Stimulated activated CD4-positive, alpha-beta T cell treated with anti-CD3 and anti-CD28 coated beads, Interleukin-1b, Interleukin-23, amount 100 ng/mL, for 4 hours (primary cell): ENCODE results near the gene EFNA3.

Experiments
- DNase-seq, 2 donors: peaks; one replicate each; pipeline ENCODE4 v3.0.0-alpha.2; 2020; ENCODE audit warnings: low read depth in 2 of 2

EFNA3 gene, protein sequence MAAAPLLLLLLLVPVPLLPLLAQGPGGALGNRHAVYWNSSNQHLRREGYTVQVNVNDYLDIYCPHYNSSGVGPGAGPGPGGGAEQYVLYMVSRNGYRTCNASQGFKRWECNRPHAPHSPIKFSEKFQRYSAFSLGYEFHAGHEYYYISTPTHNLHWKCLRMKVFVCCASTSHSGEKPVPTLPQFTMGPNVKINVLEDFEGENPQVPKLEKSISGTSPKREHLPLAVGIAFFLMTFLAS

DNA sequence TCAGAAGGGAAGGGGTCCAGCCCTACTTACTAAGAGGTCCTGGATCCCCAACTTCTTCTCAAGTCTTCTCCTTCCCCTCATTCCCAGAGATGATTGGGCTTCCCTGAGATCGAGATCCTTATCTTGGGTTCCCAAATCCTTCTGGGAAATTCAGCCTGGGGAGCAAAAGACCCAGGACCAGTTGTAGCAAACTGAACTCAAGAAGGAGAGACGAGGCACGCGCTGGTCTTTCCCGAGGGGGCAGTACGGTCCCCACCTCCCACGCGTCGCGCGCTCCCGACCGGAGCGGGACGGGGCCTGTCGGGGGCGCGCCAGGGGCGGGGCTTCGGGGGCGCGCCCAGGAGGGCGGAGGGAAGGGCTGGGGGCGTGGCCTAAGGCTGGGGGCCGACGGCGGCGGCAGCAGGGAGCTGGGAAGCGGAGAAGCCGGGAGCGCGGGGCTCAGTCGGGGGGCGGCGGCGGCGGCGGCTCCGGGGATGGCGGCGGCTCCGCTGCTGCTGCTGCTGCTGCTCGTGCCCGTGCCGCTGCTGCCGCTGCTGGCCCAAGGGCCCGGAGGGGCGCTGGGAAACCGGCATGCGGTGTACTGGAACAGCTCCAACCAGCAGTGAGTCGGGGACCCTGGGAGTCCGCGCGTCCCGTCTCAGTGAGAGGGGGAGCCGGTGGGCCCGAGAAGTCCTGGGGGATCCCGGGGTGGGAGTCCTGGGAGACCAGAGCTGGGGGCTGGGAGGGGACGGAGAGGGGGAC is at the start of gene EFNA3:
Gene EFNA3 (plus strand): TSS at position 369 of the 741 bp plus-strand sequence. CDS start 105 bp downstream, at position 474.
- DNase-seq, result peak; percentile 62 to 66

DNA sequence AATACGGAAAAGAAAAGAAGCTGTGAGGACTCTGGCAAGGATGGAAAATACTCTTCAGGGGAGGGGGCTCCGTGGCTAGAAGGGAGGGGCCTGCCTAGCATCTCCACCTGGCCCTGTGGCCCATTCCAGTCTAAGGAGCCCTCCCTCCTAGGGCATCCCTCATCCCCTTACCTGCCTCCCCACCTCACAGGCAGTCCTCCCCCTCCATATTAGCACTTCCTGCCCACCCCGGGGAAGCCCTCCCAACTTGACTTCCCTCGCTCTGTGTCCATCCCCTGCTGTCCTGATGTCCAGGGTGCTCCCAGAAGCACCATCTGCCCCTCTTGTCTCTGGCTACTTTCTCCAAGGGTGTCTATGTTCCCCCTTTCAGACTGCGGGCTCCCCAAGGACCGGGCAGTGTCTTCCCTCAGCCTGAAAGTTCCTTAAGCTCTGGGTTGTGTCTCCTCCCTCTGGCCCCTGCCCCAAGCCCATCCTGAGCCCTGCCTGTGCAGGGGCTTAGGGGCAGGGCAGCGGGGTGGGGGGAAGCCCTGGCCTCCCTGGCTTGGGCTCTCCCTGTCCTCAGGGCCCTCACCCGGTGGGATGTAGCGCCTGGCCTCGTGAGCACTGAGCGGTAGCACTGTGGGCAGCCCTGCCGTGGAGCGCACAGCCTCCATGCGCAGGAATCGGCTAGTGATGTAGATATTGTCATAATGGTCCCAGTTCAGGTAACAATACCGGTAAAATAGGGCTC is 49.0 kb upstream of the EFNA3 start:
- no peak for DNase-seq

DNA sequence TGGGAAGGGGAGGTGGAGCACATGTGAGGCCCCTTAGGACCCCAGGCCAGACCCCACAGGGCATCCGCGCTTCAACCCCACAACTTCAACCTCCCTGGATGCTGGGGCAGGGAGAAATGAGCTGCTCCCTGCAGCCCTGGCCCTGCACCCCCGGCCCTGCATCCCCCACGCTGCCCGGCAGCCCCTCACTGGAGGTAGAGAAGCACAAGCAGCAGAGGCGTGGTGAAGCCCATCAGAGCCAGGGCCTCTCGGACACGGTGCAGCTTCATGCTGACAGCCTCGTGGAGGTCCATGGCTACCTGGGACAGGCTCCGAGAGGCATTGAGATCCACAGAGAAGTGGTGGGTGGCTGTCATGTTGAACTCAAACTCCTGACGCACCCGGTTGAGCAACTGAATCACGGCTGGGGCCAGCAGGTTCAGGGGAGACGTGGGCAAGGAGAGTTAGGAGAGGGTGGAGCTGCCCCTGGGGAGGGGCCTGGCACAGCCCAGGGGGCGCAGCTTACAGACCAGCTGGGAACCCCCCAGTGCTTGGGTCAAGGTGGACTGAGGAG is 48.3 kb upstream of the EFNA3 start:
- no peak for DNase-seq

DNA sequence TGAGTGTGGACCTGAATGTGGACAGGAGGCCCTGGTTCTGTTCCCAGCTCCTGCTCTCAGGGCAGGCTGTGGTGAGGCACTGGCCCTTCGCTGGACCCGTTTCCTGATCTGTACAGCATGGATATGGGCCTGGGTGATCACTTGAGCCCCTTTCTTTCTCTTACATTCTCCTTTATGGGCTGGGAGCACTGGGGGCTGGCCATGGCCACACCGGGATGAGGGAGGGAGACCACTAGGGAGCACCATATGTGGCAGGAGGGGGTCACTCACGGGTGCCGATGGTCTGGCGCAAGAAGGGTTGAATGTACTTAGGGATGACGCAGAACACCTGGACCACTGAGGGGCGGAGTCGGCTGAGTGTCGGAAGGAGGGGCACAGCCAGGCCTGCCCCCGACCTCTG is 47.7 kb upstream of the EFNA3 start:
- DNase-seq, result no peak

DNA sequence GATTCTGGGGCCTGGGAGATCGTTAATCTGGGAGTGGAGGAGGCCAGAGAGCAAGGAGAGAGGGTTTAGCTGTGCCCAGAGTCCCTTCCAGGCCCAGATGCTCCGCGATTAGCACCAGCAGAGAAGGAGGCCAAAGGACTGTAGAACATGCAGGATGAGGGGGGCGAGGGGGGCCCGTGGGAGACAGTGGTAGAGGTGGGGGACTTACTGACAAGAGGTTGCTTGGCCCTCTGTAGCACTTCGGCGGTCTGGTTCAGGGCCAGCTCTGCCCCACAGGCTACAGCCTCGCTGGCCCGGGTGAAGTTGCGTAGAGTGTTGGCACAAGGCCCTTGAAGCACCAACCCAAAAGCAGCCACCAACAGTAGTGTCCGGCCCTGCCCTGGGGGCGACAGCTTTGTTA is 45.8 kb upstream of the EFNA3 start:
- DNase-seq, result no peak

DNA sequence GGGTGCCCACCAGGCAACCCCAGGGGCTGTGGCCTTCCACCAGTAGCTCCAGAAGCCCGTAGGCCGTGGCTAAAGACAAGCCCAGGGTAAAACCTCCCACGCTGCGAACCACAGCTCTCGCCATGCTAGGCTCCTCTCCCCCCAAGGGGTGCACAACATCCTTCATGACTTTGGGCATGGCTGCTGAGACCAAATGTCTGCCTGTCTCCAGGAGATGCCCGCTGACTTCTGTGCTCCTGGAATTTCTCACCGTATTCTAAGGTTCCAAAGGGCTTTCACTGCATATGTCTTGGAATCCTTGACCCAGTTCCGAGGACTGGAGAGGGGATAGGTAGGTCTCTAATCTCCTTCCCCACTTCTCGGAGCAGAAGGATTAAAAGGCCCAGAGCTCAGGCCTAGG is 45.1 kb upstream of the EFNA3 start, which contains the start of the genes DCST1 and DCST2:
Gene DCST1 (plus strand): TSS at position 301 of the 400 bp plus-strand sequence. CDS start 213 bp downstream, outside the sequence.
Gene DCST2 (minus strand): TSS at position 258 of the 400 bp plus-strand sequence. CDS start 80 bp downstream, at position 178.
- DNase-seq, result no peak

DNA sequence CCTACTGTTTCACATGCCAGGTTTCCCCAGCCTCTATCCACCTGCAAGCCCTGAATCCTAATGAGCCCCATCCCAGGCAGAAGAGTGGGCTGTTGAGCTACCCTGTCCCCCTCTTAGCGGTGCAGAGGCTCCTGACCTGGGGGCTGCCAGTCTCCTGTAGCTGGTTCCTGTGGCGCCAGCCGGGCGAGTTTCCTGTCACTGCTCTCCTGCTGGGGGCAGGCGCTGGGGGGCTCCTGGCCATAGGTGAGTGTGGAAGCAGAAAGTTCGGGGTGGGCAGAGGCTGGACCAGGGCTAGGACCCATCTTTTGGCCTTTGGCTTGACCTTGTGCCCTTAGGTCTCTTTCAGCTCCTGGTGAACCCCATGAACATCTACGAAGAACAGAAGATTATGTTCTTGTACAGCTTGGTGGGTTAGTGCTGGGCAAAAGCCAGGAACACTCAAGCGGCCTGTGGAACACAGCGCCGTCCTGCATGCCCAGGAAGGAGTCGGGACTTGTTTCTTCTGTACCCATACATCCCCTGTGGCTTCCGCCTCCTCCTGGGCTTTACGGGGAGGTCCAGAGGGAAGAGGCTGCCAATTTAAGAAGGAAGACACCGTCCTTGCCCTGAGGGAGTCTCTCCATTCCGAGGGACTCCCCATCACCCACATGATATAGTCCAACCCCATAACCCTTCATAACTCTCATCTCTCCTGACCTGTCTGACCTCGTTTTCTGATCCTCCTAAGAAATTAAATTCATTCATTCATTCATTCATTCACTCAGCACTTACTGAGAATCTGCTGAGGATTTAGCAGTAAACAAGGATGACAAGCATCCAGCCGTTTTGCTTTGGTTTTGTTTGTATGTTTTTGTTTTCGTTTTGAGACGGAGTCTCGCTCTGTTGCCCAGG is 44.1 kb upstream of the EFNA3 start:
- no peak for DNase-seq

DNA sequence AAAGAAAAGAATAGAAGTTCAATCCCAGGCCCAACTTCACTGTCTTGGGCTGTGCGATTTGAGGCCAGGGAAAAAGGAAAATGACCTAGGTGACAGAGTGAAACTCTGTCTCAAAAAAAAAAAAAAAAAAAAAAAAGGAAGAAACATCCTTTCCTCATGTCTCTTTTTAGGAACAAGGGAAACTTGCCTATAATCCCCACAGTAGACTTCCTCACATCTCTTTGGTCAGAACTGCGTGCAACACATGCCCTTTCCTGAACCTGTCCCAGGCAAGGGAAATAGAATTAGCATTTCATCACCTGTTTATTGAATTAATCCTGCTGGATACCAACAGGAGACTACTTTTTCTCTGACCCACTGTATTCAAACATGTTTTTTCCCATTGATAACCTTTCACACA is 42.7 kb upstream of the EFNA3 start:
- no peak for DNase-seq

DNA sequence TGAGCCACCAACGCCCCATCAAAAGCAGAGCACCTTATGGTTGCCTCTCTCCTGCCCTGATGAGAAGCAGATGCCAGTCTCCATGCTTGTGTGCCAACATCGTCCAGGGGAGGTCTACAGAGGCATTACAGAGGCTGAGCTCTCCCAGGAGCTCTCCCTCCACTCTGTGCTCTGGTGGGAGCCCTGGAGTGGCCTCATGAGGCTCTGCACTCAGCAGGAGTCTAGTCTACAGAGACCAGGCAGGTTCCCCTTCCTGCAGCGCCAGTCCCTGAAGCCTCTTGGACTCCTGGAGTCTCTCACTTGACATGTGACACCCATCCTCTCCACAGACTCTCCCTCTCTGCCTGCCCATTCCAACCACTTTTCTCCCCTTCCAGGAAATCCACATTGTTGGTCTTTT is 41.6 kb upstream of the EFNA3 start:
- no peak for DNase-seq

DNA sequence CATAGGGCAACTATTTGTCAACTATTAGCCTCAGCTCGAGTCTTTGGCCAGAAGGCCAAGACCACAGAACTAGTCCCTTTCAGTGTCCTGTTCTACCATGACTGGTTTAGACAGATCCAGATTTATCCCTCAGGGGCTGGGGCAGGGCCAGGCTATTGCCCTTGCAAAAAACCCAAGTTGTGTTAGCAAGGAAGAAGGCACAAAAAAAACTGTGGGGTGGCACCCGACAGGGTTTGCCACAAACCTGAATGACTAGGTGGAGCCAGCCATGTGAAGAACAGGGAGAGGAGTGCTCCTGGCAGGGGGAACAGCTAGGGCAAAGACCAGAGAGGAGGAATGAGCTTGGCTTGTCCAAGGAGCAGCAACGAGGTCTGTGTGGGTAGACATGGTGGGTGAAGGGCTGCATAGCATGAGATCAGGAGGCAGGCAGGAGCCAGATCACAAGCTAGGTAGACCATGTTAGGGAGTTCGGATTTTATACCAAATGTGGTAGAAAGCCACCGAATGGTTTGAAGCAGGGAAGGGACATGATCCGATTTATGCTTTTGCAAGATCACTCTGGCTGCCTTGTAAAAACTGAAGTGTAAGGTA is 40.7 kb upstream of the EFNA3 start:
- DNase-seq, result no peak

DNA sequence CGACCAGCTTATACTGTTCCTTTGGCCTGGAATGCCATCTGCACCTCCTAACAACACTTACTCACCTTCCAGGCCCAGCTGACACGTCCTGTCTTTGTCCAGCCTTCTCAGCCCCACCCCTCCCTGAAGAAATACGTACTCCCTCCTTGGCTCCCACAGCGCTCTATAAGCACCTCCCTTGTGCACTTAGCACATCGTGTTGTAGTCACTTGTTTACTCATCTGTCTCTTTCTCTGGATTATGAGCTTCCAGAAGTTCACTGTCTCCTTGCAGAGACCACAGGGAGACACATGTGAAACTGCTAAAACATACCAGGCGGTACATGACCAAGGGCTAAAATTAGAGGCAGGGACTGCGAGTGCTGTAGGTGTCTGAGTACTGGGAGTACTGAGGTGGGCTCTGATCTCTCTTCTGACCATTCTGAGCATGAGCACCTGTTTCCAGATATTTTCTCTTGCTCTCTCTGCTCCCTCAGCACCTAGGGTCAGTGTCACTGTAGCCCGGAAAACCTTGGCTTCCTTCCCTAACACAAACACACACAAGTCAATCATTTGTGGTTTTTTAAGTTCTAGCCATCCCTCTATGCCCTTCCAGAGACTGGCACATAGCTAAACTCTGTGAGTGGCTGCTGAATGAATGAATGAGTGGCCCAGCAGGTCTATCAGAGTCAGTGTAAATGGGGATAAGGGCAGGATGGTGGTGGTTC is 39.9 kb upstream of the EFNA3 start:
- no peak for DNase-seq

DNA sequence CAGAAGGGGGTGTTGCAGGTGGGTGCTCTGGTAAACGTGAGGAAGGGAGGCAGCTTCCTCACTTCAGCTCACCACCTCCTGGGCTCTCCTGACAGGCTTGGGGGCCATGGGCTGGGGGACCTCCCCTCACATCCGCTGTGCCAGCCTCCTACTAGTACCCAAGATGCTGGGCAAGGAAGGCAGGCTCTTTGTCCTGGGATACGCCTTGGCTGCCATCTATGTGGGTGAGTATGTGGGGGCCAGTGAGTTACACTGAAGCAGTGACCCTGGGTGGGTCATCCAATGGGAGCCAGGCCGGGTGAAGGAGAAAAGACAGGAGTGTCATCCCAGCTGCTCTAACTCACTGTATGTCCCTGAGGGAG is 39.3 kb upstream of the EFNA3 start:
- no peak for DNase-seq

DNA sequence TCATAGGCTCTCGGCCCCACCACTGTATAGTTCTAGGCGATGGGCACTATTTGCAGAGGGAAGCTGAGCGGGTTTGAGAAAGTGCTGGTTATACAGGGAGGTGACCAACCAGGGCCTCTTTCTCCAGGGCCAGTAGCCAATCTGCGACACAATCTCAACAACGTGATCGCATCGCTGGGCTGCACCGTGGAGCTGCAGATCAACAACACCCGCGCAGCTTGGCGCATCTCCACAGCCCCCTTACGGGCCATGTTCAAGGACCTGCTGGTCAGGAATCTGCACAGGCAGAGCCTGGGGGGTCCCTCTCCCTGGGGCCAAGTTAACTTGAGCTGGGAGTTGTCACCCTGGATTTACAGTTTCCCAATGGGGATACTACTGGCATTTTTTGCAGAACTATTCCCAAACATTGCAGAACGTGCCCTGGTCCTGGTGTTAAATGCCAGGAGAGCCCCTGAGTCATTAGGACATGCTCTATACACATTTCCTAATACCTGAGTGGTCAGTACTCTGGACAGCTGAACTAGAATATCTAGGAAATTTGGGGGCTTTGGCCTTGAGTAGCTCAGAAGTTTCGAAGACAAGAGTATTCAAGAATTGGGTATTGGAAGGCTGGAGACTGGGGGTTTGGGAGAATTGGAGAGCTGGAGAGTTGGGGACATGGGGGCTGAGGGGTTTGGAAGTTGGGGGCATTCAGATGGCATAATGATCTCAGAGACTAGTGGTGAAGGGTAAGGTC is 38.1 kb upstream of the EFNA3 start:
- DNase-seq, result no peak

DNA sequence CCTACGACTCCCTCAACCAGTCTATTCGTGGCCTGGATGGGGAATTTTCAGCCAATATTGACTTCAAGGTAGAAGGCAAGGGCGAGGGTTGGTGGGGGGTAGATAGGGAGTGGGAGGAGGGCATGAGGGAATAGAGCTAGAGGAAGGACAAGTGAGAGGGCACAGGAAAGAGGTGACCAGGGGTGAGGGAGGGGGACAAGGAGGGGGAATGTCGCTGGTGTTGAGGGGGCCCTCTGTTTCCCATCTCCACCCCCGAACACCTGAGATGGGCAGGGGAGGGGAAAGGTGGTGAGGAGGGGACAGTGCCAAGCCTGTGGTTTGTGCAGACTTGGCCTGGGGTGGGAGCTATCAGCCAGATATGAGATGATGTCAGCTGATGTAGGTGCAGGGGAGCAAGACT is 35.8 kb upstream of the EFNA3 start:
- no peak for DNase-seq

DNA sequence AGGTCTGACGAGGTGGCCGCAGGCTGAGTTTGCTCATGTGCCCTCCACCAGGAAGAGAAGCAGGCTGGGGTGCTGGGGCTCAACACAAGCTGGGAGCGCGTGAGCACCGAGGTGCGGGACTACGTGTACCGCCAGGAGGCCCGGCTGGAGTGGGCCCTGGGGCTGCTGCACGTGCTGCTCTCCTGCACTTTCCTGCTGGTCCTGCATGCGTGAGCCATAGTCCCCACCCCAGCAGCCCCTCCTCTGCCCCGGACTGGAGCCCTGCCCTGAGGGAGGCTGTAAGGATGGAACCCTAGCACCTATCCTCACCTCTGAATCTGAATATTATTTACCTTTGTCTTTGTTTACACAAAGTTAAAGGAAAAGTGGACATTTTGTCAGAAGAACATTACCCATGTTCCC is 35.3 kb upstream of the EFNA3 start:
- DNase-seq, result no peak

DNA sequence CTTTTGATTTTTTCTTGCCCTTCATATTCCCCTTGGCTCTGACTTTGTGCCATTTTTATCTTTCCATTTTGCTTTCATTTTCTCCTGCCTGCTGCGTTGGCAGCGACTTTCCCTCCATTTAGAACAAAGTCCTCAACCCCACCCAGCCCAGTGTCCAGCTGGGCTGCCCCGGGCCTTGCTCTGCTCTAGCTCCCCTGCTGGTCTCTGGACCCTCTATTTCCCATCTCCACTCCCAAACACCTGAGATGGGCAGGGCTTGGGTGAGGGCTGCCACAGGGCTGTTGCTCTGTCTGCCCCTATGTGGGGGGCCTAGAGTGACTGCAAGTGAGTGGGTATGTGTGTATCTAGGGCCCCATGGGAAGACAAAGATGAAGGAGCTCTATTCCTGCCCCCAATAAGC is 34.8 kb upstream of the EFNA3 start:
- no peak for DNase-seq

DNA sequence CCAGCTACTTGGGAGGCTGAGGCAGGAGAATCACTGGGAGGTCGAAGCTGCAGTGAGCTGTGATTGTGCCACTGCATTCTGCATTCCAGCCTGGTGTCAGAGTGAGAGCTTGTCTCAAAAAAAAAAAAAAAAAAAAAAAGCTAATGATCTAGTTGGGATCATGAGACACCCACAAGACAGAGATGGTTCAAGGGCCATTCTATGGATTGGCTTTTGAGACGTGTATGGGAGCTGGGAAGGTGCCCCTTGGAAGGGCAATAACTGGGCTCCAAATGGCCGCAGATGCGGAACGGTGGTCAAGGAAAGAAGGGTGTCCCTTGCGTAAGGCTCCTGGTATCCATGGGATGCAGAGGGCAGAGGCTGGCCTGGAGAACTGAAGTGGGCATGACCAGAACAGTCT is 34.3 kb upstream of the EFNA3 start:
- DNase-seq, result no peak

DNA sequence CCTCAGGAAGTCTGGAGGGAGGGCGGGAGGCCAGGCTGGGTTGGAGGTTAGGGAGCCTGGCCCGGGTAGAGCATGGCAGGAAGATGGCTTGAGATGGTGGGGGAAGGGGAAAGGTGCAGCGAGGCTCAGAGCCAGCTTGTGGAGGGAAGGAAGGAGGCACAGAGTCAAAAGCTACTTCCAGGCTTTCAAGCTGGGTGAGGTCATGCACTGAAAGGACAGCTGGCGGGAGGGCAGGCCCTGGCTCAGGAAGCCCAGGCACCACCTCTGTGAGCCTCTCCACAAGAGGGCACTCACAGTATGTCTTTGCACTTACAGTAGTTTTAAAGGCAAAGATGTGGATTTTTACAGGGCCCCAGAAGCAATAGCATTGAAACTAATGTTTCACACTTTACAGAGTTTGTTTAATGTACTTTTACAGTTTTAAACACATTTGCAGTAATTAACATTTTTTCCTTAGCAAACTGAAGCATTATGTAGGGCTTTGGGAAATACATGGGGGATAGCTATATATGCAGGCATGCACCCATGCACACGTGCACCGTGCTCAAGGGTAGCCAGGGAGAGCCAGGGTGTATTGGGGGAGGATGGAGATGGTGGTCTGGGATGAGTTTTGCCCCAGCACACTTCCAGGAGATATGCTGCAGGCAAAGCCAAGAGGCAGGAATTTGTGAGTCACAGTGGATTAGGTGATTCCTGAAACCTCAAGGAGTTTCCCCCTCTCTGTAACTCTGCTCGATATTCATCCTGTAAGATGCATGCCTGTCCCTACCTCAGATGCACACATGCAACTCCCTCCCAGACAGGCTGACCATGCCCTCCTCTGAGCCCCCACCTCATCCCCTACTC is 33.6 kb upstream of the EFNA3 start:
- DNase-seq, result no peak
